Right lobe of liver (tissue), 4 donors: ENCODE measurements around the gene CLDN7.

Experiments
- POLR2A ChIP-seq: fragments of 450-650 bp; IDR thresholded peaks from one replicate; pipeline ENCODE4 v1.6.1; 2017; ENCODE audit warnings: antibody characterized with exemption, mild to moderate bottlenecking
- TF ChIP-seq, protein P1 (sequence below), 4 donors: fragments of 200-600 bp in 3 of 4; fragments of 450-650 bp in 1 of 4; IDR thresholded peaks; one replicate each; pipeline versions ENCODE4 v1.5.1 to v1.8.0; 2016 to 2022; ENCODE audit warnings: antibody characterized with exemption in 4 of 4, mild to moderate bottlenecking in 2 of 4
- donor health status: DM: no; HTN: no; CAD: no.
- donor health status: DM: no; HTN: no; CAD: no.
- donor health status: DM: no; HTN: yes; CAD: no.

DNA sequence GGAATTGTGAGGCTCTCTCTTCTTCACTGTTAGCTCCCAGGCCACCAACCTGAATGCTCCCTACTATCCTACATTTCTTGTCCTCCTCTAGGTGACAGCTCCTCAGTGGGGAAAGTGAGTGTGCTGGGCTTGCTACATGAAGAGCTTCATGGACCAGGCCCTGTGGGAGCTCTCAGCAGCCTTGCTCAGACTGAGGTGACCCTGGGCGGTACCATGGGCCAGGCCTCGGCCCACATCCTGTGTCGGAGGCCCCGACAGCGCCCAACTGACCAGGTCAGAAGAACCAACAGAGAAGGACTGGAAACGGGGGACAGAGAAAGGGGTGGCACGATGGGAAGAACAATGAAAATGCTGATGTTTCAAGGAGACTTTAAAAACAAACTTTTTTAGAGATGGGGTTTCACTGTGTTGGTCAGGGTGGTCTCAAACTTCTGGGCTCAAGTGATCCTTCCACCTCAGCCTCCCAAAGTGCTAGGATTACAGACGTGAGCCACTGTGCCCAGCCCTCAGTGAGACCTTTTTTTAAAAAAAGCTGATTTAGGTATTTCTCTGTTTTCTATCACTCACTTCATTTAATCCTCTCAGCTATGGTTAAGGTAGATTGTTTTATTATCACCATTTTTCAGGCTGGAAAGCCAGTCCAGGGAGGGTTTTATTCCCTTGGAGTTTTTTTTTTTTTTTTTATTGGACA lies 5.4 kb downstream of the CLDN7 start:
- TF ChIP-seq, protein P1, sequence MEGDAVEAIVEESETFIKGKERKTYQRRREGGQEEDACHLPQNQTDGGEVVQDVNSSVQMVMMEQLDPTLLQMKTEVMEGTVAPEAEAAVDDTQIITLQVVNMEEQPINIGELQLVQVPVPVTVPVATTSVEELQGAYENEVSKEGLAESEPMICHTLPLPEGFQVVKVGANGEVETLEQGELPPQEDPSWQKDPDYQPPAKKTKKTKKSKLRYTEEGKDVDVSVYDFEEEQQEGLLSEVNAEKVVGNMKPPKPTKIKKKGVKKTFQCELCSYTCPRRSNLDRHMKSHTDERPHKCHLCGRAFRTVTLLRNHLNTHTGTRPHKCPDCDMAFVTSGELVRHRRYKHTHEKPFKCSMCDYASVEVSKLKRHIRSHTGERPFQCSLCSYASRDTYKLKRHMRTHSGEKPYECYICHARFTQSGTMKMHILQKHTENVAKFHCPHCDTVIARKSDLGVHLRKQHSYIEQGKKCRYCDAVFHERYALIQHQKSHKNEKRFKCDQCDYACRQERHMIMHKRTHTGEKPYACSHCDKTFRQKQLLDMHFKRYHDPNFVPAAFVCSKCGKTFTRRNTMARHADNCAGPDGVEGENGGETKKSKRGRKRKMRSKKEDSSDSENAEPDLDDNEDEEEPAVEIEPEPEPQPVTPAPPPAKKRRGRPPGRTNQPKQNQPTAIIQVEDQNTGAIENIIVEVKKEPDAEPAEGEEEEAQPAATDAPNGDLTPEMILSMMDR (IDR thresholded peaks at IDR 0.05): no peak
- no peak for TF ChIP-seq POLR2A
